Activated gamma-delta T cell (primary cell): ENCODE results near the gene PTCD1.

Source experiments
- DNase-seq: peaks from one replicate; lab custom pipeline; 2025; lab: John Stamatoyannopoulos, UW

The PTCD1 gene

DNA sequence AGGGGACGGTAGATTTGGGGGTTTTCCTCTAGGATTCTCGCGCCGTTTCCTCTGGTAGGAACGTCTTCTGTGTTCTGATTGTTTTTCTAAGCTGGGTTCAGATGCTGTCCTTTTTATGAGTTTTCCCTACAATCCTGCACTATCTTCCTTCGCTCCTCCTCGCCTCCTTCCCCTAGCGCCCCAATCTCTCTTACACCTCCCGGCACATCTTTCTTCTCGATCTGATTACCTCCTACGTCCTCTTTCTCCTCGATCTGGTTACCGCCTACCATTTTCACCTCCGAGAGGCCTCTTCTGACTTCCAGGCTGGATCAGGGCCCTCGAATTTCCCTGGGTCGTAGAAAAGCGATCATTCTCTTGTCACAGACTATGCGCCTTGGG, 29.4 kb downstream of the PTCD1 start:
- no peak for DNase-seq

GRCh38 chr7:99408379-99409191, 30.0 kb downstream of the PTCD1 start, which contains the start of the genes BUD31 and PDAP1:
Gene BUD31, plus strand, starts transcription at chr7:99408969. Its CDS starts 2,124 bp downstream, at chr7:99411093.
Gene PDAP1, minus strand, starts transcription at chr7:99408597. Its CDS starts 49 bp downstream, at chr7:99408548.
- DNase-seq = peak; percentile 78

- DNase-seq = no peak
These were observed 30.7 kb downstream of the PTCD1 start for GRCh38 chr7:99407872-99408378.

GRCh38 chr7:99406557-99406956, 32.0 kb downstream of the PTCD1 start:
- no peak for DNase-seq

- no peak for DNase-seq
These were observed 33.6 kb downstream of the PTCD1 start for GRCh38 chr7:99404977-99405320.

- DNase-seq = no peak
These were observed 34.2 kb downstream of the PTCD1 start for GRCh38 chr7:99404235-99404976.

DNA sequence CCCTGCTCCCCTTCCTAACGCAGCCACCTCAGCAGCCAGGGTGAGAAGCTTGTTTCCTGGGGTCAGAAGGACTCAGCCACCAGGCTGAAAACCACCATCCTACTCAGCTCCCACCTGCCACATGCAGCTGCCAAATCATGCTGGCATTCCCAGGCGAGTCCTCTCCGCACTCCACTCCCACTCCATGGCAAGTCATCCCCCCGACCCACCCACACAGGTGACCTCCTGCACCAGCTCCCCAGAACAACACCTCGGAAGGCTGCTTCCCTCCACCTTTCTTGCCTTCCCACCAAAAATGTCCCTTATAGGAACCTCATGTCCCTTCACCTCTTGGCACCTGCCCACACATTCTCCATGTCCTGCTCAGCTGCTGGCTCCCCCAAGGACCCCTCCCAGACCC, 34.8 kb downstream of the PTCD1 start:
- DNase-seq = no peak

DNA sequence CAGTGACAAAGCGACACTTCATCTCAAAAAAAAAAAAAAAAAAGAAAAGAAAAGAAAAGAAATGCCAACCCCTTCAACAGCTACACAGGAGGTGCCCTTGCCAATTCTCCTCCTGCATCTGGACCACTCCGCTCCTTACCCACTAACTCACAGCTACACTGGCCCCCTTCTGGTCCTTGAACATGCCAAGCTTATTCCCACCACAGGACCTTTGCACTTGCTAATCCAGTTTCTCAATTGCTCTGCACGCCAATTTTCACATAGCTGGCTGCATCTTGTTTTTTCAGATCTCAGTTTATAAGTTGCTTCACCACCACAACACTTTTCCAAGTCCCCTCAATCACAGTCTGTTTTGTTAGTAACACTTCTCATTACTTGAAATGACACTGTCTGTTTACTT, 35.7 kb downstream of the PTCD1 start:
- no peak for DNase-seq

GRCh38 chr7:99399597-99399996, 39.0 kb downstream of the PTCD1 start:
- DNase-seq = no peak

DNA sequence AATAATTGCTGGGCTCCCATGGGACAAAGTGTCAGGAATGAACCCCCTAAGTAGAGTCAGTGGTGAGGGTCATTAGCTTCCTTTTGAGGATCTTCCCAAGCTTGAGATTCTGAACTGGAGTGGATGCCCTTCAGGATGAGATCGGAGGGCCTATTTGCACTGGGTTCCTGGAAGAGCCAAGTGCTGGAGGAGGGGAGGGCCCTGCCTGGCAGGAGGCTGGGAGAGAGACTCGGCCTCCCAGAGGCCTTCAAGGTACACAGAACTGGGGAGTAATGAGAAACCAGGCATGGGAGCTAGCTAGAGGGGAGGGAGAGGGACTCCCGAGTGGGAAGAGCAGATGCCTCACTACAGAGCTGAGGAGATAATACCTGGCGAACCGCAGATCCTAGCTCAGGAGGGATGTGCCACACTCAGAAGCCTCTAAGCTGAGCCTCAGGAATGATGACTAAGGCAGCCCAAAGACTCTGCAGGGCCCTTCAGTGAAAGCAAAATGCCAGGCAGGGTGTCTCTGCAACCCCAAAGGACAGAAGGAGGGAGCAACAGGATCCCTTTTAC, 39.6 kb downstream of the PTCD1 start:
- DNase-seq = no peak

GRCh38 chr7:99397297-99397983, 41.2 kb downstream of the PTCD1 start:
- DNase-seq = no peak

- DNase-seq = no peak
These were observed 41.9 kb downstream of the PTCD1 start for GRCh38 chr7:99396418-99397296.

GRCh38 chr7:99395616-99396327, 42.8 kb downstream of the PTCD1 start:
- DNase-seq = no peak

- no peak for DNase-seq
These were observed 44.5 kb downstream of the PTCD1 start for GRCh38 chr7:99394188-99394502.

DNA sequence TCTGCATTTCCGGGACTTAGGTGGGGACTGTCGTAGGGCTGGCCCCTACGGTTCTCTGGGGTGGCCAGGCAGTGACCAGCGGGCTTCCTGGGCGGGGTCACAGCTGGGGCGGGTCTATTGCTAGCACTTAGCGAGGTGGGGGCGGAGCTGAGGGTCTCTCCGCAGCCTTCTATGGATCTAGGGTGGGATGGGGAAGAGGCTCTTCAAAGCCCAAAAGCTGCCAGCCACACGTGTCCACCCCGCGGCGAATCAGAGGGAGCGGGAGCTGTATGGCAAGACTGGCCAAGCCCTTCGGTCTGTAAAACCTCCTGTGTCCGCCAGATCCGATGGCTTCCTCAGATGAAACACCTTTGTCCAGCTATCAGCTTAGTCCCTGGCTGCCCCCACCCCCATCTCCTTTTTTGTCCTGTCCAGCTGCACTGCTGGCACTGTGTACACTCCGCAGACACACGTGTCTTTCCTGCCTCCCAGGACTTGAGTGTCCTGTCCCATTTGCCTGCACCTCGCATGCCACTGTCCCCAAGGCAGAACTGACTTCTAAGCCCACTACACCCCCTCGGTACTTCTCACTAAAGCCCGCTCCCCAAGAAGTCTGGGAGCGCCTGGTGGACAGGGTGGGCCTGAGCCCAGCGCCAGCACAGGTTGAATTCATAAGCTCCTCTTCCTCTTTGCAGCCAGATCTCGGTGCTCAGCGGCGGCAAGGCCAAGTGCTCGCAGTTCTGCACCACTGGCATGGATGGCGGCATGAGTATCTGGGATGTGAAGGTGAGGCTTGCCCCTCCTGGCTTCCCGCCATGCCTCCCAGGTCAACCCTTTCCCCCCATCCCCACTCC, 45.0 kb downstream of the PTCD1 start:
- no peak for DNase-seq

- peak; percentile 64 for DNase-seq
These were observed 45.8 kb downstream of the PTCD1 start for GRCh38 chr7:99392659-99393354.

DNA sequence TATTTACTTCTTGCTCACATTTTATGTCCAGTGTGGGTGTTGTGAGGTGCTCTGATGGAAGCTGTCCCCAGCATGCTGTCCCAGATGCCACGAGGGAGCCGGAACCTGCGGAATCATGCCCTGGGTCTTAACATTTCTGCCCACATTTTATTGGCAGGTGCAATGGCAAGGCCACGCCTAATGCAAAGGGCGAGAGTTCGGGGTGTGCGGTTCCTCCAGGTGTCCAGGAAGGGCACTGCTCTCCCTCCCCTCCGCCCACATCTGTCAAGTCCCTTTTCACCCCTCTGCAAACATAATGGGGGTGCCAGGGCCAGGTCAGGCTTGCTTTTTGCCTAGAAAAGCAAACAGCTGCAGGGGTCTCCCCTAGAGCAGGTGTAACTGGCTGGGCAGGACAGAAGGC, 46.6 kb downstream of the PTCD1 start:
- no peak for DNase-seq

DNA sequence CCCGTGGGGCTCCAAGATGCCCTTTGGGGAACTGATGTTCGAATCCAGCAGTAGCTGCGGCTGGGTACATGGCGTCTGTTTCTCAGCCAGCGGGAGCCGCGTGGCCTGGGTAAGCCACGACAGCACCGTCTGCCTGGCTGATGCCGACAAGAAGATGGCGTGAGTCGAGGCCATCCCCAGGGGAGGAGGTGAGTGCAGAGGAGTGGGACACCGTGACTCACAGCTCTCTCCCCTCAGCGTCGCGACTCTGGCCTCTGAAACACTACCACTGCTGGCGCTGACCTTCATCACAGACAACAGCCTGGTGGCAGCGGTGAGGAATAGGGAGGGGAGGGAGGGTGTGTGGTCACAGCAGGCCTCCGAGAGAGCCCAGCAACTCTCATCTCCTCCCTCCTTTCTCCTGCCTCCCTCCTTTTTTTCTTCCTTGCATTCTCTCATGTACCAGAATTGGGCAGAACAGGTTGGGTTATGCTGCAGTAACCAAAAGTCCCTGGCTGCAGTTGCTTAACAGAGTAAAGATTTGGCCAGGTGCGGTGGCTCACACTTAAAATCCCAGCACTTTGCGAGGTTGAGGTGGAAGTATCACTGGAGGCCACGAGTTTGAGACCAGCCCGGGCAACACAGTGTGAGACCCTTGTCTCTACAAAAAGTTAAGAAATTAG, 47.5 kb downstream of the PTCD1 start:
- DNase-seq = no peak

GRCh38 chr7:99389772-99390171, 48.8 kb downstream of the PTCD1 start:
- no peak for DNase-seq
